ENCODE data around the gene VWA1. TPM values are rescaled to one million over a fixed set of nuclear protein-coding genes. Genes with fewer than 3 reads are reported as not detected.
"Not testable (repeated sequence)": the region's sequence is repeated elsewhere in the genome, so short reads cannot be mapped to it uniquely, and the experiment has no call there.

Gene VWA1
- total RNA-seq, 1 experiment from 2014 or later = 56.6 TPM

- H3K9me2 ChIP-seq (ENCODE audit: insufficient read depth) = no peaks in the 10 kb centered on the region
- ChIA-PET CTCF (no interaction called here), POLR2A (ENCODE audit: unreplicated experiment) (no interaction called here)
- H3K27me3 ChIP-seq (ENCODE audit: insufficient read depth, low read depth) = no peaks in the 10 kb centered on the region
- peaks cover 43% of the 10 kb centered on the region for H3K79me2 ChIP-seq (ENCODE audit: low read depth)
- peaks cover 27% of the 10 kb centered on the region for H4K20me1 ChIP-seq (ENCODE audit: insufficient read depth)
- no peak overlapping the region for H2AFZ ChIP-seq
- BruUV-seq (replicated peaks) = no TSS peak
- TF ChIP-seq CTCF (conservative IDR thresholded peaks at IDR 0.05) (no peak), EZH2 (IDR thresholded peaks at IDR 0.05; ENCODE audit: low read depth) (no peak)
- H3K4me3 ChIP-seq = no peak overlapping the region
- H3K4me1 ChIP-seq (replicated peaks; ENCODE audit: insufficient read depth) = peaks cover 6% of the 10 kb centered on the region; the same call in 1 of the 2 replicates
- no peaks in the 10 kb centered on the region for H3K36me3 ChIP-seq (ENCODE audit: low read depth)
- H3F3A ChIP-seq (ENCODE audit: insufficient read depth, low read depth) = peaks cover 5% of the 10 kb centered on the region
- H3K27ac ChIP-seq = no peak overlapping the region
- no peaks in the 10 kb centered on the region for H3K9me3 ChIP-seq (ENCODE audit: insufficient read depth, low read depth)
- intact Hi-C loops (cut with micrococcal nuclease; ENCODE audit: unreplicated experiment) = no loop called here
- DNase-seq = no peak
- no peak overlapping the region for H3K4me2 ChIP-seq
Observed at GRCh38 chr1:1477206-1477605, 41.7 kb downstream of the VWA1 start.

GRCh38 chr1:1479547-1480487 lies 44.3 kb downstream of the VWA1 start:
- no peaks in the 10 kb centered on the region for H3K27me3 ChIP-seq (ENCODE audit: insufficient read depth, low read depth)
- no peak overlapping the region for H3K27ac ChIP-seq
- no TSS peak for BruUV-seq (replicated peaks)
- H2AFZ ChIP-seq = no peak overlapping the region
- H3K4me1 ChIP-seq (replicated peaks; ENCODE audit: insufficient read depth) = no peaks in the 10 kb centered on the region
- DNase-seq = no peak
- H3K9me3 ChIP-seq (ENCODE audit: insufficient read depth, low read depth) = no peaks in the 10 kb centered on the region
- TF ChIP-seq EZH2 (IDR thresholded peaks at IDR 0.05; ENCODE audit: low read depth) = no peak
- TF ChIP-seq CTCF (conservative IDR thresholded peaks at IDR 0.05) = no peak
- no peak overlapping the region for H3K4me2 ChIP-seq
- 0 out of 2 replicates have a peak, but pooled peaks cover 7% of the 10 kb centered on the region for H4K20me1 ChIP-seq (ENCODE audit: insufficient read depth)
- CTCF ChIA-PET = no interaction called here
- POLR2A ChIA-PET (ENCODE audit: unreplicated experiment) = no interaction called here
- intact Hi-C loops (cut with micrococcal nuclease; ENCODE audit: unreplicated experiment) = no loop called here
- H3K36me3 ChIP-seq (ENCODE audit: low read depth) = no peaks in the 10 kb centered on the region
- no peaks in the 10 kb centered on the region for H3K9me2 ChIP-seq (ENCODE audit: insufficient read depth)
- peaks cover 20% of the 10 kb centered on the region for H3K79me2 ChIP-seq (ENCODE audit: low read depth)
- no peak overlapping the region for H3K4me3 ChIP-seq
- H3F3A ChIP-seq (ENCODE audit: insufficient read depth, low read depth) = no peaks in the 10 kb centered on the region

- intact Hi-C loops (cut with micrococcal nuclease; ENCODE audit: unreplicated experiment); CTCF ChIA-PET; POLR2A ChIA-PET (ENCODE audit: unreplicated experiment); H3K4me3 ChIP-seq; H3K27me3 ChIP-seq (ENCODE audit: insufficient read depth, low read depth); H3F3A ChIP-seq (ENCODE audit: insufficient read depth, low read depth); H3K9me2 ChIP-seq (ENCODE audit: insufficient read depth); H3K4me2 ChIP-seq; H3K4me1 ChIP-seq (replicated peaks; ENCODE audit: insufficient read depth); DNase-seq; BruUV-seq (replicated peaks); H4K20me1 ChIP-seq (ENCODE audit: insufficient read depth); H3K36me3 ChIP-seq (ENCODE audit: low read depth); H2AFZ ChIP-seq; H3K9me3 ChIP-seq (ENCODE audit: insufficient read depth, low read depth); H3K27ac ChIP-seq: not testable (repeated sequence)
- peaks cover 16% of the 10 kb centered on the region for H3K79me2 ChIP-seq (ENCODE audit: low read depth)
Observed at GRCh38 chr1:1480488-1480867, 45.0 kb downstream of the VWA1 start.

- H3K27ac ChIP-seq; DNase-seq; H3K4me2 ChIP-seq; H3F3A ChIP-seq (ENCODE audit: insufficient read depth, low read depth); POLR2A ChIA-PET (ENCODE audit: unreplicated experiment); H2AFZ ChIP-seq; H4K20me1 ChIP-seq (ENCODE audit: insufficient read depth); H3K9me3 ChIP-seq (ENCODE audit: insufficient read depth, low read depth); CTCF ChIA-PET; intact Hi-C loops (cut with micrococcal nuclease; ENCODE audit: unreplicated experiment); BruUV-seq (replicated peaks); H3K4me3 ChIP-seq; H3K4me1 ChIP-seq (replicated peaks; ENCODE audit: insufficient read depth); H3K36me3 ChIP-seq (ENCODE audit: low read depth); H3K27me3 ChIP-seq (ENCODE audit: insufficient read depth, low read depth); H3K9me2 ChIP-seq (ENCODE audit: insufficient read depth): not testable (repeated sequence)
- peaks cover 10% of the 10 kb centered on the region for H3K79me2 ChIP-seq (ENCODE audit: low read depth)
Observed at GRCh38 chr1:1481811-1482210, 46.3 kb downstream of the VWA1 start.
